Activated CD8-positive, alpha-beta T cell treated with anti-CD3 and anti-CD28 coated beads for 36 hours (primary cell): ENCODE measurements around the gene TCF7L2. TPM values are rescaled to one million over a fixed set of nuclear protein-coding genes. Genes with fewer than 3 reads are reported as not detected.

Experiments
- ATAC-seq: fragments of 200-7000 bp; cut with Tn5 transposase; one replicate; pipeline ENCODE4 v1.10.0; 2021; ENCODE audit warnings: mild to moderate bottlenecking, moderate library complexity
- CTCF ChIA-PET: fragments of 350-600 bp; sonication (Branson Sonifier 250); formaldehyde crosslinking; loops from one replicate; lab custom pipeline; 2021; ENCODE audit warnings: antibody characterized with exemption; lab: Charles Lee
- POLR2A ChIA-PET: fragments of 350-600 bp; sonication (Branson Sonifier 250); formaldehyde crosslinking; loops from one replicate; lab custom pipeline; 2021; ENCODE audit warnings: antibody characterized with exemption; lab: Charles Lee
- DNase-seq: peaks from one replicate; pipeline ENCODE4 v3.0.0-alpha.2; 2020
- H3K27ac Mint-ChIP-seq: one replicate; pipeline ENCODE4 v1.8.0; 2021; ENCODE audit warnings: mild to moderate bottlenecking, mixed read lengths
- H3K27me3 Mint-ChIP-seq: one replicate; pipeline ENCODE4 v1.8.0; 2021; ENCODE audit warnings: mixed read lengths
- H3K36me3 Mint-ChIP-seq: one replicate; pipeline ENCODE4 v1.8.0; 2021; ENCODE audit warnings: low read depth, mixed read lengths
- H3K4me1 Mint-ChIP-seq: one replicate; pipeline ENCODE4 v1.8.0; 2021; ENCODE audit warnings: low read depth, mixed read lengths
- H3K4me3 Mint-ChIP-seq: one replicate; pipeline ENCODE4 v1.8.0; 2021; ENCODE audit warnings: mild to moderate bottlenecking, moderate library complexity, mixed read lengths
- H3K9me3 Mint-ChIP-seq: one replicate; pipeline ENCODE4 v1.8.0; 2021; ENCODE audit warnings: mixed read lengths
- CTCF ChIP-seq: fragments of 200-600 bp; IDR thresholded peaks from one replicate; pipeline ENCODE4 v1.8.0; 2022; ENCODE audit warnings: antibody characterized with exemption, mild to moderate bottlenecking
- intact Hi-C: fragments of 100-400 bp; cut with micrococcal nuclease; formaldehyde crosslinking; loops from one replicate; pipeline ENCODE4 v1.10.0; 2022
- total RNA-seq, 2 experiments: library from RNA; stranded (reverse); gene quantifications; one replicate each; pipeline ENCODE4 v1.2.3, GENCODE V29; 2021

Gene TCF7L2
- total RNA-seq, 2 experiments from 2014 or later = 1.5 to 1.6 TPM

DNA sequence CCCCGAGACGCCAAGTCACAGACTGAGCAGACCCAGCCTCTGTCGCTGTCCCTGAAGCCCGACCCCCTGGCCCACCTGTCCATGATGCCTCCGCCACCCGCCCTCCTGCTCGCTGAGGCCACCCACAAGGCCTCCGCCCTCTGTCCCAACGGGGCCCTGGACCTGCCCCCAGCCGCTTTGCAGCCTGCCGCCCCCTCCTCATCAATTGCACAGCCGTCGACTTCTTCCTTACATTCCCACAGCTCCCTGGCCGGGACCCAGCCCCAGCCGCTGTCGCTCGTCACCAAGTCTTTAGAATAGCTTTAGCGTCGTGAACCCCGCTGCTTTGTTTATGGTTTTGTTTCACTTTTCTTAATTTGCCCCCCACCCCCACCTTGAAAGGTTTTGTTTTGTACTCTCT, 215.6 kb downstream of the TCF7L2 start:
- ChIA-PET CTCF (no interaction called here), POLR2A (no interaction called here)
- no peaks in the 10 kb centered on the region for H3K27me3 Mint-ChIP-seq
- ATAC-seq (no peak), DNase-seq (no peak)
- H3K9me3 Mint-ChIP-seq = no peaks in the 10 kb centered on the region
- peaks cover 8% of the 10 kb centered on the region for H3K4me1 Mint-ChIP-seq
- H3K4me3 Mint-ChIP-seq = no peak overlapping the region
- intact Hi-C loops = no loop called here
- H3K36me3 Mint-ChIP-seq = peaks cover 3% of the 10 kb centered on the region
- no peak overlapping the region for H3K27ac Mint-ChIP-seq
- TF ChIP-seq CTCF = no peak

DNA sequence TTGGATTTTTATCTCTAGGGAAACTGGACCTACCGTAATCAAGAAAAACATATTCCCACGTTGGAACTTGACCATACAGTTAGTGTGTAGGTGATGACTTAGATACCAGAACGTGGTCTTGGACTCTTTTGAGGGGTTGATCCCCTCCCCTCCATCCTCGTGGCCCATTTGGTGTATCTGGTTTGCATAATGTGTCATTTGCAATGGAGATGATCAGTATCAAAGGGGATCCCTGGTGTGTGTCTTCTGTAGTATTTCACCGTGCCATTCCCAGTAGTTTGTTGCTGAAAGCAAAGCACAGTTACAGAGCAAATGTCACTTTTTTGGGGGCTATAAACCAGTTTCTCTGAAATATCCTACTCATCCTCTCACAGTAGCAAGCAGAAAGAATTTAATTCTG, 217.7 kb downstream of the TCF7L2 start:
- POLR2A ChIA-PET = no interaction called here
- no peak for DNase-seq

GRCh38 chr10:113168584-113168983, 218.5 kb downstream of the TCF7L2 start:
- H3K4me1 Mint-ChIP-seq = peaks cover 8% of the 10 kb centered on the region
- no peak overlapping the region for H3K4me3 Mint-ChIP-seq
- DNase-seq (no peak), ATAC-seq (no peak)
- no peaks in the 10 kb centered on the region for H3K9me3 Mint-ChIP-seq
- H3K27ac Mint-ChIP-seq = no peak overlapping the region
- TF ChIP-seq CTCF = no peak
- H3K27me3 Mint-ChIP-seq = no peaks in the 10 kb centered on the region
- ChIA-PET CTCF (no interaction called here), POLR2A (no interaction called here)
- intact Hi-C loops = no loop called here
- H3K36me3 Mint-ChIP-seq = no peaks in the 10 kb centered on the region

More for the DNA sequence above, 217.7 kb downstream of the TCF7L2 start:
- no peak overlapping the region for H3K4me3 Mint-ChIP-seq
- H3K4me1 Mint-ChIP-seq = peaks cover 8% of the 10 kb centered on the region
- H3K27me3 Mint-ChIP-seq = no peaks in the 10 kb centered on the region
- H3K27ac Mint-ChIP-seq = no peak overlapping the region
- CTCF ChIA-PET = no interaction called here
- no peak for TF ChIP-seq CTCF
- no peaks in the 10 kb centered on the region for H3K36me3 Mint-ChIP-seq
- intact Hi-C loops = no loop called here
- ATAC-seq = no peak
- H3K9me3 Mint-ChIP-seq = no peaks in the 10 kb centered on the region

DNA sequence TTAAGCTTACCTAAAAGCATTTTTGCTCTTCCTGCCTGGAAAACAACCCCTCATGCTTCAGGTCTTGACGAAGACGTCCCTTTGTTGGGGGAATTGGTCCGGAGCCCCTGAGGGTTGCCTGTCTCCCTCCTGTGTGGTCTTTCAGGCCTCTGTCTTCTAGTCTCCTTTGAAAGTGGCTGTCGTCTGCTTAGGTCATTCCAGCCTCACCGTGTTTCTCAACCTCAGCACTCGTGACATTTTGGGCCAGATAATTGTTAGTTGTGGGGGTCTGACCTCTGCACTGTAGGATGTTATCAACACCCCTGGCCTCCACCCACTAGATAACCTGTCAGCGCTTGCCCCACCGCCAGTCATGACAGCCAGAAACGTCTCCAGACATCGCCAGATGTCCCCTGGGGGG, 219.1 kb downstream of the TCF7L2 start:
- no peak for TF ChIP-seq CTCF
- DNase-seq = no peak
- ChIA-PET CTCF (no interaction called here), POLR2A (no interaction called here)
- H3K27me3 Mint-ChIP-seq = no peaks in the 10 kb centered on the region
- H3K36me3 Mint-ChIP-seq = no peaks in the 10 kb centered on the region
- no peak for ATAC-seq
- H3K4me3 Mint-ChIP-seq = no peak overlapping the region
- no peak overlapping the region for H3K27ac Mint-ChIP-seq
- H3K4me1 Mint-ChIP-seq = peaks cover 8% of the 10 kb centered on the region
- no peaks in the 10 kb centered on the region for H3K9me3 Mint-ChIP-seq
- intact Hi-C loops = no loop called here

DNA sequence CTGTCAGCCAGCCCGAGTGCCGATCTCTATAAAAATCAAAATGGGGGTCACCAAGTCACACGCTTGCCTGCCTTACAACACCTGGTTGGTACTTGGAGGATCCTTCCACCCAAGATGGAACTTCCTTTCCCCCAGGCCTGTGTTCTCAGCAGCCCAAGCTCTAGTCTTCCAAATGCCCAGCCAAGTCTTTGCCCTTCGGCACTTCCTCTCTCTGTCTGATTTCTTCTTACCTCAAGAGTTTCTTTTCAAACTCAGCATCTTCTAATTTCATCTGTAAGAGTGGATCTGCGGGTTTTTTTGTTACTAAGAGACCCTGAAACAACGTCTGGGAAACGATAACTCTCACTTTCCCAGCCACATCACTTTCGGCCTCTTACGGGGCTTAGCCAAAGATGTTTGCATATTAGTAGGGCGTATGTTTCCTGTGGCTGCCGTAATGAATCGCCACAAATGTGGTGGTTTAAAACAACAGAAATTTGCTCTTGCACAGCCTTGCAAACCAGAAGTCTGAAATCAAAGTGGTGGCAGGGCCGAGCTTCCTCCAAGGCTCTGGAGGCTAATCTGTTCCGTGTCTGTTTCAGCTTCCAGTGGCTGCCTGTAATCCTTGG, 219.9 kb downstream of the TCF7L2 start:
- Mint-ChIP-seq H3K36me3 (no peaks in the 10 kb centered on the region), H3K27me3 (no peaks in the 10 kb centered on the region), H3K4me3 (no peak overlapping the region), H3K9me3 (no peaks in the 10 kb centered on the region), H3K4me1 (peaks cover 8% of the 10 kb centered on the region), H3K27ac (no peak overlapping the region)
- intact Hi-C loops = no loop called here
- DNase-seq = peak; percentile 53
- ATAC-seq = peak; percentile 71
- no peak for TF ChIP-seq CTCF
- ChIA-PET POLR2A (no interaction called here), CTCF (interaction anchor here (1.2 kb wide), 1 partner anchor 215 kb away, joined by 3 read pairs; no protein-coding TSS in a partner anchor)
